NT2/D1 (cell line): ENCODE measurements around the gene SLC38A6.

Source experiments
- DNase-seq: peaks from one replicate; pipeline ENCODE4 v3.0.0-alpha.2; 2011; ENCODE audit warnings: low read depth, low spot score
- H3K27me3 ChIP-seq: 2 replicates; pipeline ENCODE4 v1.6.0; 2011; ENCODE audit warnings: mild to moderate bottlenecking; ENCODE audit not compliant: insufficient read length, insufficient read depth
- H3K36me3 ChIP-seq: 2 replicates; pipeline ENCODE4 v1.6.1; 2011; ENCODE audit warnings: mild to moderate bottlenecking, low read length, mixed read lengths; ENCODE audit not compliant: insufficient read depth, insufficient read length
- H3K4me1 ChIP-seq: 2 replicates; pipeline ENCODE4 v1.5.1; 2011; ENCODE audit not compliant: insufficient read depth, insufficient read length
- H3K4me3 ChIP-seq: 2 replicates; pipeline ENCODE4 v1.5.1; 2011; ENCODE audit warnings: low read depth; ENCODE audit not compliant: insufficient read length
- H3K9ac ChIP-seq: 2 replicates; pipeline ENCODE4 v1.6.0; 2011; ENCODE audit warnings: low read depth; ENCODE audit not compliant: insufficient read length
- H3K9me3 ChIP-seq: 2 replicates; pipeline ENCODE4 v1.5.1; 2011; ENCODE audit warnings: mild to moderate bottlenecking, low read length; ENCODE audit not compliant: insufficient read depth
- SUZ12 ChIP-seq: IDR thresholded peaks from 2 replicates; pipeline ENCODE4 v1.6.1; 2011; ENCODE audit not compliant: insufficient read length, insufficient read depth; ENCODE audit errors: extremely low read depth
- YY1 ChIP-seq: IDR thresholded peaks from 2 replicates; pipeline ENCODE4 v1.6.1; 2011; ENCODE audit not compliant: insufficient read length, insufficient read depth
- ZNF274 ChIP-seq: IDR thresholded peaks from 2 replicates; pipeline ENCODE4 v1.6.1; 2011; ENCODE audit warnings: mild to moderate bottlenecking, low read depth, low read length

SLC38A6 gene

DNA sequence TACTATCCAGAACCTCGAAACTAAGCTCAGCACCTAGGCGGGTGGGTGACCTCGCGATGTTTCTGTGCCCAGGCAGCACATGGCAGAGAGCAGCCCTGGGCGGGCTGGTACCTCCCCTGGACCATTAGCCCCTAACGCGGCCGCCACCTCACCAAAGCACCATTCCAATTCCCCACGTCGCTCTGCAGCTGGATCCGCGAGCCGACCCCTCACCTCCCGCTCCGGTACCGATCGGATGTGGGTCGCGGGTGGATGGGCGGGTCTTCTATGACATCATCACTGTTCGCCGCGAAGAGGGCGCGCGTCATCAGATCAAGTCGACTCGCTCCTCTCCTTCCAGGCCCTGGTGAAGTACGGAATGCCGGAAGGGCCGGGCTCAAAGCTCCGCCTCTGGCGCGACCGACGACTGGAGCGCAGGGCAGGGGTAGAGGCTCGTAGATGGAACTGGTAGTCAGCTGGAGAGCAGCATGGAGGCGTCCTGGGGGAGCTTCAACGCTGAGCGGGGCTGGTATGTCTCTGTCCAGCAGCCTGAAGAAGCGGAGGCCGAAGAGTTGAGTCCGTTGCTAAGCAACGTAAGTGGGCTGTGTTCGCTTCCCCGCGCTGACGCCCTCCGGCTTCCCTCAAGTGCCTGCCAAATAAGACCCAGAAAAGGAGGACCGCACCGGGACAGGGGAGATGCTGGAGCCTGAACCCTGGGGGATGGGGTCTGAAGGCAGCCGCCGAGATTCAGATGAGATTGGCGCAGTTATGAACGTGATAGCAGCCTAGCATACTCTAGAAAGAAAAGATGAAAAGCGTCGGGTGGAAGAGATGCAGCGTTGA is at the start of gene SLC38A6, which contains the start of gene TRMT5:
SLC38A6 (plus strand) TSS at position 435 of the 822 bp plus-strand sequence; CDS start at position 468, 33 bp downstream.
TRMT5 (minus strand) TSS at position 269 of the 822 bp plus-strand sequence; CDS start at position 163, 106 bp downstream.
- DNase-seq, result peak; percentile 77
- H3K9me3 ChIP-seq, result no peaks in the 10 kb centered on the region
- peak within 1 kb of the TSS; percentile 86 for H3K9ac ChIP-seq
- no peak for TF ChIP-seq SUZ12
- TF ChIP-seq YY1, result no peak
- TF ChIP-seq ZNF274, result no peak
- H3K36me3 ChIP-seq, result peaks cover 46% of the 10 kb centered on the region
- H3K27me3 ChIP-seq, result no peaks in the 10 kb centered on the region
- peak within 1 kb of the TSS; percentile 92 for H3K4me3 ChIP-seq
- H3K4me1 ChIP-seq, result no peaks in the 10 kb centered on the region

DNA sequence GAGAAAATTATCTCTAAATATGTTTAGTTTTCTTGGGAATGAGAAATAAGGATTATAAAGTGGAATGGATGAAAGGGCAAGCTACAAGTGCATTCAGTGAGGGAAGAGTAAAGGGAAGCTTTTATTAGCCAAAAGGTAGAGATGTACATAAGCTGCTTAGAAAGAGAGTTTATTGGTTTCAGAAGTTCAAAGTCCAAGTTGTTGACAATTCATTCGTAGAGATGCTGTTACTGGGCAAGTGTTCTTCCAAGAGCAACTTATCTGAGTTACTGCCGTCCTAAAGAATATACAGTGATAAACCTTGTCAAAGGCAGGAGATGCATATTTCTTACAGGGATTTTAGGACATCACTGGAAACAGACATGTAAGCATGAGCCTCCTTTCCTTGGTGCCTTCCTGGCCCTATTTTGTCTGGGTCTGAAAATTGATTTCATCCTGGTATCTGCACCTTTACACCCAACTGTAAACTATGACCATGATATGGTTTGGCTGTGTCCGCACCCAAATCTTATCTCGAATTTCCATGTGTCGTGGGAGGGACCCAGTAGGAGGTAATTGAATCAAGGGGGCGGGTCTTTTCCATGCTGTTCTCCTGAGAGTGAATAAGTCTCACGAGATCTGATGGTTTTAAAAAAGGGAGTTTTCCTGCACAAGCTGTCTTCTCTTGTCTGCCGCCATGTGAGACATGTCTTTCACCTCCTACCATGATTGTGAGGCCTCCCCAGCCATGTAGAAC is 47.0 kb upstream of the SLC38A6 start:
- no peaks in the 10 kb centered on the region for H3K27me3 ChIP-seq
- no peaks in the 10 kb centered on the region for H3K36me3 ChIP-seq
- H3K4me3 ChIP-seq, result no peak overlapping the region
- no peak overlapping the region for H3K9ac ChIP-seq
- no peak for TF ChIP-seq ZNF274
- TF ChIP-seq SUZ12, result no peak
- no peak for TF ChIP-seq YY1
- H3K9me3 ChIP-seq, result no peaks in the 10 kb centered on the region
- DNase-seq, result no peak
- H3K4me1 ChIP-seq, result no peaks in the 10 kb centered on the region

DNA sequence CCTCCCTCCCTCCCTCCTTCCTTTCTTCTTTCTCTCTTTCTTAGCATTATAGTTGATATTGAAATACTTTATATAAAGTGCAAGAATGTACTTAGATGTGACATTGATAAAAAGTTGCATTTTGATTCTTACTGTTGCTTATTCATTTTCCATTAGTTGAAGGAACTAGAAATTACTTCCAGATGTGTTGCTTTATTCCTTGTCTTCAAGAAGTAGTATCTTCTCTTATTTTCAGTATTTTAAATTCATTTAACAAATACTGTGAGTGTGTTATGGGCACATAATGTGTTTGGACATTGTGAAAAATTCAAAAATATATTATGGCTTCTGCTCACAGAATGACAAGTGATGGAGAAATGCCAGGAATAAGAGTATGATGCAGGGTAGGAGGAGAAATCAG is 45.7 kb upstream of the SLC38A6 start:
- H3K4me3 ChIP-seq, result no peak overlapping the region
- no peaks in the 10 kb centered on the region for H3K9me3 ChIP-seq
- TF ChIP-seq SUZ12, result no peak
- TF ChIP-seq YY1, result no peak
- no peak overlapping the region for H3K9ac ChIP-seq
- H3K36me3 ChIP-seq, result no peaks in the 10 kb centered on the region
- no peak for DNase-seq
- no peaks in the 10 kb centered on the region for H3K27me3 ChIP-seq
- no peaks in the 10 kb centered on the region for H3K4me1 ChIP-seq

DNA sequence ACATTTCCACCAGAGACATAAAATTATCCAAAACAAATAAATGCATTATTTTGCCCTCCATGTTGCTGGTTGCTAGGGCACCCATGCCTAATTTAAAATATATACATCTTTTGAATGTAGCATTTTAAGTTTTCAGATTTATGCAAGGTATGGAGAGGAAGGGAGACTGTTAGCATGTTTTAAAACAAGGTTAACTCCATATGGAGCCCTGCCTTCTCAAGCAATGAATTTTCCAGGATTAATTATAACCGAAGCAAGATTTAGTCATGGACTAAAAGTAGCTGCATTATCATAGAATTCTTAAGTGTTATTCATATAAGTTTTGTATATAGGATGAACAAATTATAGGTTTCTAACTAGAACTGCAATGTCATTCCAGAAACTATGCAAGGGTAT is 37.4 kb upstream of the SLC38A6 start:
- no peak overlapping the region for H3K9ac ChIP-seq
- no peaks in the 10 kb centered on the region for H3K9me3 ChIP-seq
- no peak for DNase-seq
- no peaks in the 10 kb centered on the region for H3K4me1 ChIP-seq
- no peak overlapping the region for H3K4me3 ChIP-seq
- TF ChIP-seq SUZ12, result no peak
- TF ChIP-seq YY1, result no peak
- TF ChIP-seq ZNF274, result no peak
- no peaks in the 10 kb centered on the region for H3K27me3 ChIP-seq
- no peaks in the 10 kb centered on the region for H3K36me3 ChIP-seq

DNA sequence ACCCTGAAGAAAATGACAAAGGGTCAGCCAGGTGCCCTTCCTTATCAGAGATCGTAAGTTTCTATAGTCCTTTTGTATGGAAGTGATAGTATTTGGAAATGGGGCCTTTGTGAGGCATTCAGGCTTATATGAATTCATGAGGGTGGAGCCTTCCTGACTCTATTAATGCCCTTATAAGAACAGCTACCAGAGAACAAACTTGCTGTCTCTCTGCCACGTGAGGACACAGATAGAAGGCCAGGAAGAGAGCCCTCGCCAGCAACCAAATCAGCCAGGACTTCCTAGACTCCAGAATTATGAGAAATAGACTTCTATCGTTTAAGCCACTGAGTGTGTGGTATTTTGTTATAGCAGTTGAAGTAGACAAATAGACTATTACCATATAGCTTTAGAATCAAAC is 36.8 kb upstream of the SLC38A6 start:
- Histone ChIP-seq H3K27me3 (no peaks in the 10 kb centered on the region), H3K9ac (no peak overlapping the region), H3K4me1 (no peaks in the 10 kb centered on the region), H3K4me3 (no peak overlapping the region), H3K36me3 (no peaks in the 10 kb centered on the region), H3K9me3 (no peaks in the 10 kb centered on the region)
- no peak for DNase-seq
- TF ChIP-seq YY1, result no peak
- no peak for TF ChIP-seq ZNF274
- TF ChIP-seq SUZ12, result no peak

DNA sequence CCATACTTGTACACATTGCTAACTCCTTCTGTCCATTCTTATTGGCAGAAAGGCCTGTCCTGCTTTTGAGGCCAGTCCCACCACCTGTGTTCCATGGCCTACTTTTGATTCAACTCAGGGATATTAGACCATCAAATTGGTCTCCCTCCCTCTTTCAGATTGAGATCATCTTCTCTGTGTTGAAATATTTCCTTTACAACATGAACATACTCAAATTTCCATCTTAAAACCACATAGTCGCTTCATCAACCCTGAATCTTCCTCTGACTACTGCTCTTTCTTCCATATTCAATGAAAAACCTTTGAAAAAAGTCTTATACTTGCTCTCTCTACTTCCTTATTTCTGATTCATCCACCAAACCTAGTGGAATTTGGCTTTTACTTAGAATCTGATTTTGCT is 35.1 kb upstream of the SLC38A6 start:
- Histone ChIP-seq H3K9me3 (no peaks in the 10 kb centered on the region), H3K36me3 (no peaks in the 10 kb centered on the region), H3K4me1 (no peaks in the 10 kb centered on the region), H3K4me3 (no peak overlapping the region), H3K27me3 (no peaks in the 10 kb centered on the region), H3K9ac (no peak overlapping the region)
- DNase-seq, result no peak
- TF ChIP-seq ZNF274 (no peak), SUZ12 (no peak), YY1 (no peak)

DNA sequence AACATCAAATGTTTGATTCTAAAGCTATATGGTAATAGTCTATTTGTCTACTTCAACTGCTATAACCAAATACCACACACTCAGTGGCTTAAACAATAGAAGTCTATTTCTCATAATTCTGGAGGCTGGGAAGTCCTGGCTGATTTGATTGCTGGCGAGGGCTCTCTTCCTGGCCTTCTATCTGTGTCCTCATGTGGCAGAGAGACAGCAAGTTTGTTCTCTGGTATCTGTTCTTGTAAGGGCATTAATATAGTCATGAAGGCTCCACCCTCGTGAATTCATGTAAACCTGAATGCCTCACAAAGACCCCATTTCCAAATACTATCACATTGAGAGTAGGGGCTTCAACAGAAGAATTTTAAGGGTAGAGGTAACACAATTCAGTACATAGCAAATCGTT is 34.3 kb upstream of the SLC38A6 start:
- H3K9me3 ChIP-seq, result no peaks in the 10 kb centered on the region
- no peaks in the 10 kb centered on the region for H3K36me3 ChIP-seq
- no peak overlapping the region for H3K9ac ChIP-seq
- H3K4me1 ChIP-seq, result no peaks in the 10 kb centered on the region
- no peak for DNase-seq
- no peak for TF ChIP-seq YY1
- TF ChIP-seq SUZ12, result no peak
- no peak for TF ChIP-seq ZNF274
- no peak overlapping the region for H3K4me3 ChIP-seq
- no peaks in the 10 kb centered on the region for H3K27me3 ChIP-seq
